Endothelial cell of umbilical vein (primary cell): Measurements from ENCODE around the gene RXFP1.

Experiments used
- POLR2A ChIP-seq: IDR thresholded peaks from 2 replicates; pipeline ENCODE4 v1.6.1; 2012; ENCODE audit warnings: low read depth, mild to moderate bottlenecking, control low read depth, low read length
- TF ChIP-seq, protein P1 (sequence below), 2 donors: IDR thresholded peaks; 1 replicate in 1 of 2; 2 replicates in 1 of 2; pipeline ENCODE4 v1.5.1; 2011; ENCODE audit warnings: low read length in 2 of 2, mild to moderate bottlenecking in 2 of 2, moderate library complexity in 2 of 2, control low read depth in 1 of 2, inconsistent platforms in 1 of 2, low read depth in 1 of 2; ENCODE audit not compliant: insufficient read depth in 1 of 2; ENCODE audit errors: extremely low read depth in 1 of 2

DNA sequence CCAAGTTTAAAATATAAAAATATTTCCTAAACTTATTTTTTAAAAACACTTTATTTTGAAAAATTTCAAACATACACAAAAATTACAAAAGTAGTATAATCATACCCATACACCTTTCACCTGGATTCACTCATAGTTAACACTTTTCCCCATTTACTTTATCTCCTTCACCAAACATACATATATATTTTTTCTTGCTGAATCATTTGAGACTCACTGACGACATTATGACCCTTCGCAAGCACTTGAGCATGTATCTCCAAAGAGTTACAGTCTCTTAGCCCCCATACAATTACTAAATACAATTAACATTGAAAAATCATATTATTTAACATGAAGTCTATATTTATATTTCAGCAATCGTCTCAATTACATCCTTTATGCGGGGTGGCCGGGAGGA is 19.8 kb downstream of the RXFP1 start:
- TF ChIP-seq, protein P1, sequence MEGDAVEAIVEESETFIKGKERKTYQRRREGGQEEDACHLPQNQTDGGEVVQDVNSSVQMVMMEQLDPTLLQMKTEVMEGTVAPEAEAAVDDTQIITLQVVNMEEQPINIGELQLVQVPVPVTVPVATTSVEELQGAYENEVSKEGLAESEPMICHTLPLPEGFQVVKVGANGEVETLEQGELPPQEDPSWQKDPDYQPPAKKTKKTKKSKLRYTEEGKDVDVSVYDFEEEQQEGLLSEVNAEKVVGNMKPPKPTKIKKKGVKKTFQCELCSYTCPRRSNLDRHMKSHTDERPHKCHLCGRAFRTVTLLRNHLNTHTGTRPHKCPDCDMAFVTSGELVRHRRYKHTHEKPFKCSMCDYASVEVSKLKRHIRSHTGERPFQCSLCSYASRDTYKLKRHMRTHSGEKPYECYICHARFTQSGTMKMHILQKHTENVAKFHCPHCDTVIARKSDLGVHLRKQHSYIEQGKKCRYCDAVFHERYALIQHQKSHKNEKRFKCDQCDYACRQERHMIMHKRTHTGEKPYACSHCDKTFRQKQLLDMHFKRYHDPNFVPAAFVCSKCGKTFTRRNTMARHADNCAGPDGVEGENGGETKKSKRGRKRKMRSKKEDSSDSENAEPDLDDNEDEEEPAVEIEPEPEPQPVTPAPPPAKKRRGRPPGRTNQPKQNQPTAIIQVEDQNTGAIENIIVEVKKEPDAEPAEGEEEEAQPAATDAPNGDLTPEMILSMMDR (IDR thresholded peaks at IDR 0.05; ENCODE audit: extremely low read depth in 1 of 2, insufficient read depth in 1 of 2, low read depth in 1 of 2, low read length in 2 of 2), result no peak
- TF ChIP-seq POLR2A, result no peak
